AG10803 (cell line): Measurements from ENCODE around the gene NUAK1.

Experiments
- DNase-seq: peaks from one replicate; pipeline ENCODE4 v3.0.0; 2010; ENCODE audit warnings: low read depth
- H3K4me3 ChIP-seq: 2 replicates; pipeline ENCODE4 v1.5.1; 2011; ENCODE audit warnings: mild to moderate bottlenecking, low read length, control low read depth
- TF ChIP-seq, protein P1 (sequence below): conservative IDR thresholded peaks from 2 replicates; pipeline ENCODE4 v1.5.1; 2011; ENCODE audit warnings: mild to moderate bottlenecking, low read length, control low read depth, inconsistent platforms

NUAK1 gene

DNA sequence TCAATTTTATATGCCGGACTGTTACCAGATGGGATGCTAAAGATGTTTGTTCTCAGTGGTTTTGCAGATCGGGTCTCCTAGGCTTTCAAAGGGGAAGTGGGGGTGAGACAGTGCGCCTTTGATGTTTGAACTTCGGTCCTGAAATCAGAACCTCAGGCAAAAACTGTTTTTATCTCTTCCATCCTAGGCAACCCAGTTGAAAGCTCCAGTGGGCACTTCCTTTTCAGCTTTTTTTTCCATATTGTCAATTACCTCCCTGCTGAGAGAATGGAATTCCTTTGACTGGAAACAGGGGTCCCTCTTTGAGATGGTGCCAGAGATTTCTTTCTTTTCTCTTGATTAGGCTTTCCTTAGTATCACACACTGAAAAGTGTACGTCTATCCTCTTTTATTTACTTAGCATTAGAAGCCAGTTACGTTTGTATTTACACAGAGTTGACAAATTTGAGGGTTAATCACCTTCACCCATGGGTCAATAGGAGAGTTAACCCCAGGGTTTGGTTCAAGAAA is 40.0 kb downstream of the NUAK1 start:
- no peak overlapping the region for H3K4me3 ChIP-seq
- no peak for DNase-seq
- TF ChIP-seq, protein P1, sequence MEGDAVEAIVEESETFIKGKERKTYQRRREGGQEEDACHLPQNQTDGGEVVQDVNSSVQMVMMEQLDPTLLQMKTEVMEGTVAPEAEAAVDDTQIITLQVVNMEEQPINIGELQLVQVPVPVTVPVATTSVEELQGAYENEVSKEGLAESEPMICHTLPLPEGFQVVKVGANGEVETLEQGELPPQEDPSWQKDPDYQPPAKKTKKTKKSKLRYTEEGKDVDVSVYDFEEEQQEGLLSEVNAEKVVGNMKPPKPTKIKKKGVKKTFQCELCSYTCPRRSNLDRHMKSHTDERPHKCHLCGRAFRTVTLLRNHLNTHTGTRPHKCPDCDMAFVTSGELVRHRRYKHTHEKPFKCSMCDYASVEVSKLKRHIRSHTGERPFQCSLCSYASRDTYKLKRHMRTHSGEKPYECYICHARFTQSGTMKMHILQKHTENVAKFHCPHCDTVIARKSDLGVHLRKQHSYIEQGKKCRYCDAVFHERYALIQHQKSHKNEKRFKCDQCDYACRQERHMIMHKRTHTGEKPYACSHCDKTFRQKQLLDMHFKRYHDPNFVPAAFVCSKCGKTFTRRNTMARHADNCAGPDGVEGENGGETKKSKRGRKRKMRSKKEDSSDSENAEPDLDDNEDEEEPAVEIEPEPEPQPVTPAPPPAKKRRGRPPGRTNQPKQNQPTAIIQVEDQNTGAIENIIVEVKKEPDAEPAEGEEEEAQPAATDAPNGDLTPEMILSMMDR: no peak

DNA sequence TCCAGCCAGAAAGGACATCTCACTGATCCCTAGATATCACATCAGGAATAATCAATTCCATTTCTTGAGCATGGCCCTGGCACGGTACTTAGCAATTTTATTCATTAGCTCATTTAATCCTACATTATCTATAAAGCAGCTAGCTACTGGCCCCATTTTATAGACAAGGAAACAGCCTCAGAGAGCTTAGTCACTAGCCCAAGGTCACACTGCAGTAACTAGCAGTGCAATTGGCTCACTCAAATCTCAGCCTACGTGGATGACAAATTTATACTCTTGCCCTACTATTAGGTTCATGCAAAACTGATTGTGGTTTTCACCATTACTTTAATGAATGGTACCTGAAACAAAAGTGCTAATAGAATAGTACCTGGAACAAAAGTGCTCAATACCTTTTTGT is 41.7 kb downstream of the NUAK1 start:
- no peak overlapping the region for H3K4me3 ChIP-seq
- TF ChIP-seq, protein P1: no peak
- no peak for DNase-seq

DNA sequence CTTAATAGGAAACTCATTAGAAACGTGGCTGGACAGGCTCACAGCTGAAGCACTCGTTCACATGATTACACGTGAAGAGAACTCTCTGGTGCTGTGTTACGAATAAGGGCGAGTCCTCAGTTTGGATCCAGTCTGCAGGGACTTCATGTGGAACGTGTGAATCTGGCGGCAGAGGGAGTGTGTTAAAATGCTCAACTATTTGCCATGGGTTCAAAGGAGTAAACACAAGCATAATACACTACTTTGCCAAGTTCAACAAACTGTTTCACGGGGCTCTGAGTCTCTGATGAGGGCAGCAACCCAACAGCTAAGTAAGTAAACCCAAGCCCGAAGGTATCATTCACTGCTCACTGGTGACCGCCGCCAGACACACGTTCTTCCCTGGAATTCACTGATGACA is 42.4 kb downstream of the NUAK1 start:
- peak; percentile 80 for DNase-seq
- H3K4me3 ChIP-seq: no peak overlapping the region
- TF ChIP-seq, protein P1: no peak

DNA sequence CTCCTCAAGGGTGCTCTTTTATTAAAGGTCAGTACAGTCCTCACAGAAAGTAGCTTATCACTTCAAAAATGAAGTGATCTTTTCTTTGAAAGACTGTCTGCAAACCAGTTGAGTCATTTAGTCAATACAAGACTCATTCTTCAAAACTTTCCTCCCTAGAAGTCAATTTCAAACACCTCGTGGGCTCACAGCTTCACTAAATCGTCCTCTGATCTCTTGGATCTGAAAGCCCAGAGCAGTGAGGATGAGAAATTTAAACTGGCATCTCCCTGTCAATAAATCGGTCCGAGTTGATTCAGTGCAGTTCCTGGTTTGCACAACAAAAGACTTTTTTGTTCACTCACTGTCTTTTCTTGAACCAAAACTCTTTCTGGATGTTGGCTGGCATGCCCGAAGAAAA is 44.5 kb downstream of the NUAK1 start:
- TF ChIP-seq, protein P1: no peak
- H3K4me3 ChIP-seq: no peak overlapping the region
- no peak for DNase-seq

DNA sequence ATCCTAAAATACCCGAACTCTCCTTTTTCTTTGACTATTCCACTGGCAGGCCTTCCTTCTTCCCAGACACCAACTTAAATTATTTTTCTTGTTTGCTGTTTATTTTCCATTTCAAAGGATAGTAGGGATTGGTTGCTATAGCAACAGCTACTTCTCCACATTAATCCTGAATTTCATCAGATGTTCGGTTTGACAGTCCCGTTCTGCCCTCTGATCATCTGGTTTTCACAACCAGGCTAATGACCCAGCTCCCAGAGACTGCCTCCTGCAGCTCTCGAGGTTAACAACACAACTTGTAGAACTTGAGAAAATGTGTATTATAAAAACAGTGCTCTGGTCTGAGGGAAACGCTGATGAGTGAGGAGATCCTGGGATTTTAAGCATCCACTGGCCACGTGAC is 45.5 kb downstream of the NUAK1 start:
- TF ChIP-seq, protein P1: peak; percentile 30; the same call in 1 of the 2 replicates
- H3K4me3 ChIP-seq: no peak overlapping the region
- peak; percentile 75 for DNase-seq

DNA sequence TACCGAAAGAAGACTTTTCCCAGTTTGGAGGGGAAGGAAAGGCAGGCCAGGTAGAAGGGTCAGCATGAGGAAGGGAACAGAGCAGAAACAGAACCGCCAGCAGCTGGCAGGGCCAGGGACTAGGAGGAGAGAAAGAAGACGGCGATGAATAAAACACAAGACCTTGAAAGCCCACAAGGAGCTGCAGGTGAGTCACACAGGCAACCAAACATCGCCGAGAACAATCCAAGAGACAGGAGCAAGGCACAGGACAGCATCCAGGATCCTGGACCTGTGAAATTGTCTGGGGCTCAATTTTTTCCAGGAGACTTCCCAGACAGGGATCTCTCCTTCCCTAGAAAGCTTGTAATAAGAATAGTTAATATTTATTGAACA is 47.3 kb downstream of the NUAK1 start:
- DNase-seq: no peak
- TF ChIP-seq, protein P1: no peak
- no peak overlapping the region for H3K4me3 ChIP-seq

DNA sequence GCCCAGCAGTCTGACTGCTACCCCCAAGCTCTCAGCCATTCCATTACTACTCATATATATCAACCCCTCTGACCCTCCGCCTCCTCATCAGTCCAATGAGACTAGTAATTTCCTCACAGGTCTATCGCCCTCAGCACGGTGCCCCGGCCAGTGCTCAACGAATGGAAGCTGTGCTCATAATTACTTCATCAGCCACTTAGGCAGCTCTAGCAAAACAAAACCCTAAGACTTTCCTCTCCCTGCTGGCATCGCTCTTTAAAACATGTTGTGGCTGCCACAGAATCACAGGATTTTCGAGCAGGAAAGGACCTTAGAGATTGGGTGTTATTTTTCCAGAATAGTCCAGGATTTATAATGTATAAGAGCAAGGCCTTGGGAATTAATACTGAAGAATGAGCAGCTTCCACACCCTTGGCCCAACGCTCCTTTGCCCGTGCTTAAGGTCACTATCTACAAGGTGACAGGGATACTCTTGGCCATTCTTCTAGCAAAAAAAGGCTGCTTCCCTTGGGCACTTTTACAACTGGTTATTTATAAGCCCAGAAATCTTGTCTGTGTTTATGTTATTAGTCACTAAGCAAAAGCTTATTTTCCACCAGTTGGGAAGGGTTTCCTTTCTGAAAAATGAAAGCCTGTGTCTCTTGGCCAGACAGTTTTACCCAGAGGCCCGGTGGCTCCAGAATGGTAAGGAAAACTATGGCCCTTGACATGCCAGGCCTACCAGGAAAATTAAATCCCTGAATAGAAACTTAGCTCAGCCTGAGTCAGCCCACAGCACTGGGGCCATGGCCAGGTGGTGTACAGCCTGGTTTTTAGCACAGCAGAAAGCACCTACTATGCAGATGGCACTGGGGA is 47.9 kb downstream of the NUAK1 start:
- no peak overlapping the region for H3K4me3 ChIP-seq
- TF ChIP-seq, protein P1: no peak
- DNase-seq: peak; percentile 87
